ENCODE measurements around the gene TERB2. TPM values are rescaled to one million over a fixed set of nuclear protein-coding genes. Genes with fewer than 3 reads are reported as not detected.
"Not testable (repeated sequence)": the region's sequence is repeated elsewhere in the genome, so short reads cannot be mapped to it uniquely, and the experiment has no call there.

The TERB2 gene
- total RNA-seq, 1 donor from 2014 or later: not detected

- DNase-seq (ENCODE audit: low spot score): not testable (repeated sequence)
Measured at GRCh38 chr15:45001180-45001579, 44.7 kb downstream of the TERB2 start.

GRCh38 chr15:45003731-45004410 is 47.4 kb downstream of the TERB2 start:
- DNase-seq (ENCODE audit: low spot score): not testable (repeated sequence)

- not testable (repeated sequence) for DNase-seq (ENCODE audit: low spot score)
Measured at GRCh38 chr15:45004590-45005175, 48.2 kb downstream of the TERB2 start.

- DNase-seq (ENCODE audit: low spot score): no peak
Measured at GRCh38 chr15:45009046-45009445, 52.6 kb downstream of the TERB2 start.

GRCh38 chr15:45015114-45015513 is 58.6 kb downstream of the TERB2 start:
- not testable (repeated sequence) for DNase-seq (ENCODE audit: low spot score)

GRCh38 chr15:45020222-45020900 is 63.9 kb downstream of the TERB2 start:
- DNase-seq (ENCODE audit: low spot score): not testable (repeated sequence)

GRCh38 chr15:45020901-45021259 is 64.4 kb downstream of the TERB2 start:
- DNase-seq (ENCODE audit: low spot score): not testable (repeated sequence)

GRCh38 chr15:45021348-45021747 is 64.9 kb downstream of the TERB2 start:
- DNase-seq (ENCODE audit: low spot score): no peak

- peak; percentile 96 for DNase-seq (ENCODE audit: low spot score)
Measured at GRCh38 chr15:45022871-45023658, 66.6 kb downstream of the TERB2 start, which contains the start of gene SORD. TSS of gene SORD (plus strand) at chr15:45023195. CDS start at chr15:45023284, 89 bp downstream.

GRCh38 chr15:45023659-45024225 is 67.3 kb downstream of the TERB2 start:
- DNase-seq (ENCODE audit: low spot score): no peak

GRCh38 chr15:45024649-45025048 is 68.2 kb downstream of the TERB2 start:
- not testable (repeated sequence) for DNase-seq (ENCODE audit: low spot score)

- not testable (repeated sequence) for DNase-seq (ENCODE audit: low spot score)
Measured at GRCh38 chr15:45025627-45026026, 69.1 kb downstream of the TERB2 start.

GRCh38 chr15:45026651-45027190 is 70.2 kb downstream of the TERB2 start:
- DNase-seq (ENCODE audit: low spot score): no peak

- DNase-seq (ENCODE audit: low spot score): no peak
Measured at GRCh38 chr15:45027220-45027619, 70.7 kb downstream of the TERB2 start.

Other genes starting within 250 kb of the TERB2 start
- 2.2 TPM for gene PATL2, start 245.4 kb upstream of the TERB2 start, total RNA-seq
- gene B2M, start 245.2 kb upstream of the TERB2 start, total RNA-seq: 2,407 TPM
- 18.1 TPM for gene TRIM69, start 220.2 kb upstream of the TERB2 start, total RNA-seq
- gene SORD, start 66.5 kb downstream of the TERB2 start, total RNA-seq: 7.4 TPM
- gene DUOX2, start 157.5 kb downstream of the TERB2 start, total RNA-seq: 0.80 TPM
- not detected for gene DUOXA2, start 157.6 kb downstream of the TERB2 start, total RNA-seq
- gene DUOXA1, start 173.2 kb downstream of the TERB2 start, total RNA-seq: 1.8 TPM
- 2.5 TPM for gene DUOX1, start 173.3 kb downstream of the TERB2 start, total RNA-seq
- gene SHF, start 231.3 kb downstream of the TERB2 start, total RNA-seq: 3.8 TPM